Left kidney (tissue), 2 donors: Measurements from ENCODE around the gene UBE2S. TPM values are rescaled to one million over a fixed set of nuclear protein-coding genes. Genes with fewer than 3 reads are reported as not detected.

Experiments used
- DNase-seq: peaks from one replicate; pipeline ENCODE4 v3.0.0-alpha.2; 2013
- polyA plus RNA-seq: library from polyadenylated mRNA; unstranded; fragments of 120-200 nt; gene quantifications from one replicate; pipeline ENCODE4 v1.2.1, GENCODE V29; 2013; ENCODE audit not compliant: insufficient read length

UBE2S gene
- polyA plus RNA-seq, 1 donor, result 43.7 TPM

DNA sequence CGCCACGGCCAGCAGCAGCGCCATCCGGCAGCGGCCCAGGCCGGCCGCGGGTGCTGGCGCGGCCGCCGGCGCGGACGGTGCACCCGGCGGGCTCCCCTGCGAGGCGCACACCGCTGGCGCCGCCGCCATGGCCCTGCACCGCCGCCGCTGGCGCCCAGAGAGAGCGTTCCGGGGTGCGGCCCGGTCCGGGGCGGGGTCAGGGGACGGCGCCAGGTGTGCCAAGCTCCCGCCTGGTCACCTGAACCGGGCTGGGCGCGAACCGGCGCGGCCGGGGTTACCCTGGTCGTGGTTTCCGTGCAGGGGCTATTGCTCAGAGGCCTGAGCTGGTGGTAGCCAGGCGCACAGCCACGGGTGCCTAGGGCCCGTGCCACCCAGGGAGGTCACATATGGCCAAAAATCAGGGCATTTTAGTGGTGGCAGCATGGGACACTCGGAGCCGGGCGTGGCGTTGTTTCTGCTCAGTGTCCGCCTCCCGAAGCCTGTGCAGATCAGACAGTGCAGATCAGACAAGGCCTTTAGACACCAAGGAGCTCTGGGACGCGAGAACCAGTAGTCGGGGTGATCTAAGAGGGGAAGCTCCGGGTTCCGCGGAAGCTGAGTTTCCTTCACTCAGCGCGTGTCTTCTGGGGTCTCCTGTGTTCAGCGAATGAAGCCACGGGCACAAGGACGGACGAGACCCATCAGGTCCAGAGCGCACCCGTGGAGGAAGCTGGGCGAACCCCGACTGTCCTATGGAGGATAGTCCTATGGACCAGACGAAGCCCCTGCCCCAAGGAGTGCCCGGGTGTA, 23.3 kb downstream of the UBE2S start, which contains the start of gene TMEM238:
Gene TMEM238, minus strand, starts transcription at position 162 of the 789 bp plus-strand sequence. Its CDS starts 33 bp downstream, at position 129.
- DNase-seq, result no peak

DNA sequence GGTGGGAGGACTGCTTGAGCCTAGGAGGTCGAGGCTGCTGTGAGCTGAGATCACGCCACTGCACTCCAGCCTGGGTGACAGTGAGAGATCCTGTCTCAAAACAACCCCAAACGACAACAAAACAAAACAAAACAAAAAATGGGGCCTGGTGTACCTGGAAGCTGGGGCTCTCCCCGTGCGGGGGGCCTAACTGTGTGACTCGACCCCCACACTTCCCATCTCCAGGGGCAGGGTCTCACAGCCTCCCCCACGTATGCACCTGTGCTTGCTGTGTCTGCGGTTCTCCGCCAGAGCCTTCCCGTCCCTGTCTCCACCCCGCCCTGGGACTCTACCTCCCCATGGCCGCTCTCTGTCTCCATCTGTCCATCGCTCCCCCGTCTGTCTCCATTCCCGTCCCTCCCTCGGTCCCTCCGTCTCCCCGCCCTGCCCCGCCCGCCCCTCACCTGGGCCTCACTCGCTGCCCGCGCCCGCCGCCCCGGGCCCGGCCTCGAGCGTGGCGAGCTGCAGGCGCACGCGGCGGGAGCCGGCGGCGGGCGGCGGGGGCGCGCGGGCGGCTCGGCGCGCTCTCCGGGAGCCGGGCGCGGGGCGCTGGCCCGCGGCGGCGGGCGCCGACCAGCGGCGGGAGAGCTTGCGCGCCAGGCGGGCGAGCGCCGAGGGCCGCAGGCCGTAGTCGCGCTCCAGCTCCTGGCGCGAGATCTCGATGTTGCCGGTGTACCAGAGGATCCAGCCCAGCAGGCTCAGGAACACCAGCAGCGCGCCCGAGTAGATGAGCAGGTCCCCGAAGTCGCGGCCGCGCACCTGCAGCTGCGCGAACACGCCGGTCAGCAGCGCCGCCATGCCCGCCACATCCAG, 24.1 kb downstream of the UBE2S start:
- DNase-seq, result no peak

DNA sequence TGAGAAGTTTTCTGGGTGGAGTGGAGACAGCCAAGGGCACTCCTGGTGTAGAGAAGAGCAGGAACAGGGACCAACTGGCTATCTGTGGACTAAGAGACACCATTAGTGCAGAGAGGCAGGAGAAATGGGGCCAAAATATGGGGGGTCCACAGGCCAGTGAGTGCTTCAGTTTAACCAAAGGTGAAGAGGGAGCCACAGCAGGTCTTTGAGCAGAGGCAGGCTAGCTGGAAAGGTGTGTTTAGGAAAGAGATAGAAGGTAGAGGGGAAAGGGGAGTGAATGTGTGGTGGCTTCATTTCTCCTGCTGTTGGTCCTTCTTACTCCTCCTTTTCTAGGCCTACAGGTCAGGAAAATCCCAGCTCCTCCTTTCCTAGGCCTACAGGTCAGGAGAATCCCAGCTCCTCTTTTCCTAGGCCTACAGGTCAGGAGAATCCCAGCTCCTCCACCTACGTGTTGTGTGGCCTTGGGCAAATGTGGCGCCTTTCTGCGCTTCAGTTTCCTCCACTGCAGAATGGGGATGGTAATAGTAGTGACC, 25.0 kb downstream of the UBE2S start:
- DNase-seq, result no peak

DNA sequence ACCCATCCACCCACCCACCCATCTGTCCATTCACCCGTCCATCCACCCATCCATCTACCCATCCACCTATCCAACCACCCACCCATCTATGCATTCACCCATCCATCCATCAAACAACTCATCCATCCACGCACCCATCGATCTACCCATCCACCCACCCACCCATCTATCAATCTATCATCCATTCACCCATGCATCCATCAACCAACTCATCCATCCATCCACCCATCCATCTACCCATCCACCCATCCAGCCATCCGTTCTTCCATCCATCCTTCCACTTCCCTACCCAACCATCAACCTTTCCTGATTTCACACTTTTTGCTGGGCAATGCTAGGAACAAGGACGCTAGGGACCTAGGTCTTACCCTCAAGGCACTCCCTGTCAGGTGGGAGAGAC, 25.6 kb downstream of the UBE2S start:
- no peak for DNase-seq

DNA sequence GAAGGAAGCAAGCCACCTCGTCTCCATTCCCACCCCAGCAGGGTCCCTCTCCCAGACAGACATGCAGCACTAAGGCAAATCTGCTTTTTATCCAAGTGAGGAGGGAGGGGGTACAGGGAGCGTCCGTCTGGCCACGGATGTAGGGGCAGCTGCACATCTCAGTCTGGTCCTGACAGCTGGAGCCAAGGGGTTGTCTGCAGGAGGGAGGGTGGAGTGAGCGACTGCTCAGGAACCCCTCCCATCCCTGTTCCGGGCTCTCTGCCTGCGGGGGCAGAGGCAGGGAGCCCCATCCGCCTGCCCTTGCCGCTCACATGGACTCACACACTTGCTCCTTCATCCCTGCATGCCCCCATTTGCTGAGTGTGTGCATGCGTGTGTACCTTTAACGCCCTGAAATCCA, 28.4 kb downstream of the UBE2S start:
- DNase-seq, result no peak

DNA sequence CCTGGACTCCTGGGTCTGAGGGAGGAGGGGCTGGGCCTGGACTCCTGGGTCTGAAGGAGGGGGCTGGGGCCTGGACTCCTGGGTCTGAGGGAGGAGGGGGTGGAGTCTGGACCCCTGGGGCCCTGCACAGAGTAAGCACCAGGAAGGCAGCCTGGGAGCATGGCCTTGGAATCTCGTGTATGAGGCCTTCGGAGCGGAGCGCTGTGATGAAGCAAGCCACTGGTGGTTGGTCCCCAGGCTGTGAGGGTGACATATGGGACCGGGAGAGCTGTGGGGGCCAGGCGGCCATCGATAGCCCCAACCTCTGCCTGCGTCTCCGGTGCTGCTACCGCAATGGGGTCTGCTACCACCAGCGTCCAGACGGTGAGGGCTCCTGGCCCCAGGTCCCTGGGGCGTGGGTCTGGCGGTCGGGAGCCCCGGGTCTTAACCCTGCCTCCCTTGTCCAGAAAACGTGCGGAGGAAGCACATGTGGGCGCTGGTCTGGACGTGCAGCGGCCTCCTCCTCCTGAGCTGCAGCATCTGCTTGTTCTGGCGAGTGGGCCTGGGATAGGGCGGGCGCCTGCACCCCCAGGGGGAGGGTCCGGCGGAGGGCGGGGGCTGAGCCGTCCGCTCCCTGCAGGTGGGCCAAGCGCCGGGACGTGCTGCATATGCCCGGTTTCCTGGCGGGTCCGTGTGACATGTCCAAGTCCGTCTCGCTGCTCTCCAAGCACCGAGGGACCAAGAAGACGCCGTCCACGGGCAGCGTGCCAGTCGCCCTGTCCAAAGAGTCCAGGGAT, 30.0 kb downstream of the UBE2S start:
- no peak for DNase-seq

DNA sequence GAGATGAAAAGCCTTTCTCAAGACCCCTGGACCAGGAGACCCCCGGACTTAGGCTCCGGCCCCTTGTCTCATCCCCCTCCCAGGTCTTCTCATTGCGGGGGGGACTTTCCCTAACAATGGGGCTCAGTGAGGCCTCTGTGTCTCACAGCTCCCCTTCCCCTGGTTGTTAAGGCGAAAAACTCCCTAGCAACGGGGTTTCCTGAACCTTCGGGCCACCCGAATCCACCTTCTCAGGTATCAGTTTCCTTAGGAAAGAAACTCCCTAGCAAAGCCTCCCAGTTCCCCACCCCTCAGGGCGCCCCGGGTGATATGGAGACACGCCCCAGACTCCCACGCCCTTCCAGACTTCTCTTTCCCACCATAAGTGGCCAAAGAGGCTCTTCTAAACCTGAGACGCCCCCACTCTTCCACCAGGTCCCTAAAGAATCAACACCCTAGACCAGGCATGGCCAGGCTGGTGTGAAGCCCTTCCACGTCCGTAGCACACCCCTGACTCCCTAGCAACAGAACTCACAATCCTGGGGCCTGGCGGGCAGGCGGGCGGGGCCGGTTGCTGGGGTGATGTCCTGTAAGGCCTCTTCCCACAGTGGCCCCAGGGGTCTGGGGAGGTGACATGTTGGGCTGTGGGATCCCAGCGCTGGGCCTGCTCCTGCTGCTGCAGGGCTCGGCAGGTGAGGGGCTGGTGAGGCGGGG, 31.2 kb downstream of the UBE2S start, which contains the start of gene TMEM190:
Gene TMEM190, plus strand, starts transcription at position 586 of the 693 bp plus-strand sequence. Its CDS starts 28 bp downstream, at position 614.
- no peak for DNase-seq

DNA sequence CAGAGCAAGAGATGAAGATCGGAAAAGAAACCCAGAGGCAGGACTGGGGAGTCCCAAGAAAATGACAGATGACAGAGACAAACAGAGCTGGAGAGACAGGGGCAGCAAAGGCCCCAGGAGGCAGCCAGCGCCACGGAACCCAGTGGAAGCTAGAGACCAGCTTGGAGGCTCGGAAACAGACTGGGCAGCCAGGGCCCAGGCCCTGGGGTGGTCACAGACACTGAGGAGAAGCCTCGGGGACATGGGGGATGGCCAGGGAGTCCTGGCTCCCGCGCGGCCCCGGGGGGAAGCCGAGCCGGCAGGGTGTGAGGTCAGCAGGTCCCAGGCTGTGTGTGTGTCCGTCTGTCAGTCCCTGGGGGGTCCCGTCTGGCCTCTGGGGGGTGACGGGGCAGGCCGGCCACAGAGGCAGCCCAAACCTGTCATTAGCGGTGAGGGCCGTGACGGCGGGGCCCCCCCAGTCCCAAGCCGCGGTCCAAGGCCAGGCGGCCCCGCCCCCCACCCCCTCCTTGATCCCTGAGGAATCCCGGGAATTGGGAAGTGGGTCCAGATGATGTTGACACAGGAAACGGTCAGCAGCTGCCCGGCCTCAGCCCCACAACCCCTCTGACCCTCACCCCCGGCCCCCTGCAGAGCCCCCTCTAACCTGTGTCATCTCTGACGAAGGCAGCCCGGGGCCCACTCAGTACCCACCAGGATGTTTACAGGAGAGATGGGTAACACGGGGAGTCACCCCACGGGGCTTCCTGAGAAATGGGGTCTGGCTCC, 33.4 kb downstream of the UBE2S start:
- DNase-seq, result no peak

DNA sequence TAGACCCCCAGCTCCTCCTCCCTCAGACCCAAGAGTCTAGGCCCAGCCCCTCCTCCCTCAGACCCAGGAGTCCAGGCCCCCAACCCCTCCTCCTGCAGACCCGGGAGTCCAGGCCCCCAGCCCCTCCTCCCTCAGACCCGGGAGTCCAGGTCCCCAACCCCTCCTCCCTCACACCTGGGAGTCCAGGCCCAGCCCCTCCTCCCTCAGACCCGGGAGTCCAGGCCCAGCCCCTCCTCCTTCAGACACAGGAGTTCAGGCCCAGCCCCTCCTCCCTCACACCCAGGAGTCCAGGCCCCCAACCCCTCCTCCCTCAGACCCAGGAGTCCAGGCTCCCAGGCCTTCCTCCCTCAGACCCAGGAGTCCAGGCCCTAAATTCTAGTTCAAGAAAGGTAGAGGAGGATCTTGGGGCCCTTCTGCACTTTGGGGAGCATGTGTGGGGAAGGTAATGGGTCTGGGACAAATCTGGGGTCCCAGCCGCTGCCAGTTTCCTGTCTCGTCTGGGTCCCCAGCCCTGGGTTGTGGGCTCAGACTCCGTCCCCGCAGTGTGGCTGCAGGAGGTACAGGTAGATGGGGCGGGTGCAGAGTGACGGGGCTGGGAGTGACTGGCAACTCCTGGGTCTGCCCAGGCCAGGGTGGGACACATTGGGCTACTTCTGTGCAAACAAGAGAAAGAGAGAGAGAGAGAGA, 34.1 kb downstream of the UBE2S start:
- DNase-seq, result no peak

DNA sequence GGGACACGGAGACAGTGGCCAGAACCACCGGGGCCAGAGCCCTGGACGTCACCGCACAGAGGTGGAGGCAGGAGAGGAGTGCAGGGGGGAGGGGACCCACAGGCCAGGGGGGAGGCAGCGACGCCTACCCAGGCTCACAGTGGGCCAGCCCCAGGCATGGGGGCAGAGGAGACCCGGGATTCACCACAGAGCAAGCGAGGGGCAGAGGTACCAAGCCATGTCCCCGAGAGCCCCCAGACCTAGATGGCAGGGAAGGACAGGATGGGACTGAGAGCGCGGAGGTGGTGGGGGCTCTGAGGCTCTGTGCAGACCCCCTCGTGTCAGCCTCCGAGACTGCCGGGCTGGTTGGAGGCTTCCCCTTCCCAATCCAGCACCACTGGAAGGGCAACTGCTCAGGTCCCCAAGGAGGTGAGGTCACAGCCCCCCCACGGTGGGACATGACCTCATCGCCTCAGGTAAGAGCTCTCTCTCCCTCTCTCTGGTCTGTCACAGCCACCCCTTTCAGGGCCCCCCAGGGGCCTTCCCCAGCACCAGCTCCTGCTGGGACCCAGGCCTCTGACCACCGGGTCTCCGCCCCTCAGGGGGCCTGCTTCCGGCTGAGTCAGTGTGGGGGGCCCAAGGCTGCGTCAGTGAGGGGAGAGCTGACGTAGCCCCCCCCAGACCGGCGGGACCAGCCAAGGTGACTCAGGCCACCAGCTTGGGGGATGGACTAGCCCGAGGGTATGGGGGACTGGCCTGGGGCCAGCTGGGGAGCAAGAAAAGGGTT, 35.1 kb downstream of the UBE2S start:
- no peak for DNase-seq

DNA sequence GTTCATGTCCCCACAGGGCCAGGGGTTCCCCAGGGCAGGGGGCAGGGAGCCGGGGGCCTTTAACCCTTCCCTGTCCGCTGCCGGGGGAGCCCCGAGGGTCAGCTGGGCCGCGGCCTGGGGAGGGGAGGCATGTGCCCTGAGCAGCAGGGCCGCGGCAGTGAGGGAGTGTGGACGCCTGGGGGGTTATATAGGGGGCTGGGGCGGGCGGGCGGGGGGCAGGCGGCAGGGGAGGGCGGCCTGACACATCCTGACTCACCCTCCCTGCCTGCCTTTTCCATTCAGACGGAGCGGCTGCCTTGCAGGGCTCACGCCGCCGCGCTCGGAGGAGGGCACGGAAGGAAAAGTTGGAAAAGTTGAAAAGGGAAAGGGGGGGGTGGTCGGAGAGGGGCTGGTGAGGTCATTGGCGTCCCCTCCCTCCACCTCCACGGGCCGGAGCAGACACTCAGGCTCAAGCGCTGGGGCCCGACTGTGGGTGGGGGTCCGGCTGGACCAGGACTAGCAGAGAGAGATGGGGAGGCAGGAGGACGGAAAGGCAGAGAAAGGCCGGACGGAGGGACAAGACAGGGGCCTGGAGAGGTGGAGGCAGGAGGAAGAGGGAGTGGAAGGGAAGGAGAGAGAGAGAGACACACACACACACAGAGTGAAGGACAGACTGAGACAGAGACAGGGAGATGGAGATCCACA, 37.1 kb downstream of the UBE2S start, which contains the start of gene IL11:
Gene IL11, minus strand, starts transcription at position 159 of the 684 bp plus-strand sequence. Its CDS starts 153 bp downstream, at position 6.
- DNase-seq, result no peak

DNA sequence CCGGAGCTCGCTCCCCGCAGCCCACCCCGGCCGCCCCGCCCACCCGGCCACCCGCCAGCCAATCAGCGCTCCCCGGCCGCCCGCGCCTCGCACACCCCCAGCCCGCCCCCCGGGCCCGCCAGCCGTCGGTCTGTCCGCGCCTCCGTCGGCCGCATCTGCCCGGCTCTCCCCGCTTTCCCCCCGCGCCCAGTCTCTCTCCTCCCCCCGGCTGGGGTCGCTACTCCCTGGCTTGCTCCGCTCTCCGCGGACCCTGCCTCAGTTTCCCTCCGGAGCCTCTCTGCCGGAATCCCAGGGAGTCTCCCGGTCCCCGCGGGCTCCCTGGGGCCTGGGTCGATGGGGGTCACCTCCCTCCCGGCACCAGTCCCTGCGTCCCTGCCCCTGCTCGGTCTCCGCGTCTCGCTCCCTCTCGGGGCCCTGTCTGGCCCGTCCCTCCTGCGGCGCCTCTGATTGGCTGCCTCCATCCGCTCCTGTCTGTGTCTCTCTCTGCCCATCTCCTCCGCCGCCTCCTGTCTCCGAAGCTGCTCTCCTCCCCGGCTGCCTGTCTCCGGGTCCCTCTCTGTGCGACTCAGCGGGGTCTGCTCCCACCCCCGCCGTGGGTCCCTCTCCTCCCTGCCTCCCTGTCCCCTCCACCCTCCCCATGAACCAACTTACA, 37.8 kb downstream of the UBE2S start:
- no peak for DNase-seq

DNA sequence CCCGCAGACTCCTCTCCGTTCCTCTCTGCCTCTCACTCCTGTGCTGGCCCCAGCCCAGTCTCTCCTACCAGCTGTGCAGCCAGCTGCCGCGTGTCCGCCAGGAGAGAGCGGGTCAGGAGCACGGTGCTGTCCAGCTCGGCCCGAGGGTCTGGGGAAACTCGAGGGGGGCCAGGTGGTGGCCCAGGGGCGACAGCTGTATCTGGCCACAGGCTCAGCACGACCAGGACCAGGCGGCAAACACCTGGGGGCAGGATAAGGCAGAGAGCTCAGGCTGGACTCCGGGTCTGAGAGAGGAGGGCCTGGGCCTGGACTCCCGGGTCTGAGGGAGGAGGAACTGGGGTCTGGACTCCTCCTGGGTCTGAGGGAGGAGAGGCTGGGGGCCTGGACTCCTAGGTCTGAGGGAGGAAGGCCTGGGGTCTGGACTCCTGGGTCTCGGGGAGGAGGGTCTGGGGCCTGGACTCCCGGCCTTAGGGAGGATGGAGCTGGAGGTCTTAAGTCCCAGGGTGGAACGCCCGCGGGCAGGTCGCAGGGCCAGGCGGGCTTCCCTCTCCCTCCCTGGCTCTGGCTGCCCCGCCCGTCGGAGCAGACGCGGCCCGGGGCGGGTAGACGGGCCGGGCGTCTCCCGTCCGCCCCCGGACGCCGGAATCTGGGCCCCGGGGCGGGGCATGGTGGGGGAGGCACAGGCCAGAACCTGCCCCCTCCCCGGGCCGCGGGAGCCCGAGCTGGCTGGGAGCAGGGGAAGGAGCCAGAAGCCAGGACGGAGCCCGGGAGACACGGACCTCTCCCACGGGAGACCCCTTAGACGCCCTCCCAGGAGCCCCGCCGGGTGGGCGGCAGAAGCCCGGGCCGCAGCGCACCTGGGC, 38.7 kb downstream of the UBE2S start:
- no peak for DNase-seq

DNA sequence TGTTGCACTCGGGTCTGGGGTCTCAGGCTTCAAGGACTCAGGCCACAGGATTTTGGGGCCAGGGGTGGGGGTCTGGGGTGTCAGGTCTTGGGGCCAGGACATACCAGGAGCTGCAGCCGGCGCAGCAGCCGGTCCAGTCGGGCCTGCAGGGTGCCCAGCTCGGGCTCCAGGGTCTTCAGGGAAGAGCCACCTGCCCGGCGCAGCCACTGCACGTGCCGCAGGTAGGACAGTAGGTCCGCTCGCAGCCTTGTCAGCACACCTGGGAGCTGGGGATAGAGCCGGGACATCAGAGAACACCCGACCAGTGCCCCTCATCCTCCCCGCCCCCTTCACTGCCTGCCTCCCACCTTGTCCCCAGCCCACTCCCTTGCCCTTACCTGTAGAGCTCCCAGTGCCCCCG, 39.5 kb downstream of the UBE2S start:
- no peak for DNase-seq

DNA sequence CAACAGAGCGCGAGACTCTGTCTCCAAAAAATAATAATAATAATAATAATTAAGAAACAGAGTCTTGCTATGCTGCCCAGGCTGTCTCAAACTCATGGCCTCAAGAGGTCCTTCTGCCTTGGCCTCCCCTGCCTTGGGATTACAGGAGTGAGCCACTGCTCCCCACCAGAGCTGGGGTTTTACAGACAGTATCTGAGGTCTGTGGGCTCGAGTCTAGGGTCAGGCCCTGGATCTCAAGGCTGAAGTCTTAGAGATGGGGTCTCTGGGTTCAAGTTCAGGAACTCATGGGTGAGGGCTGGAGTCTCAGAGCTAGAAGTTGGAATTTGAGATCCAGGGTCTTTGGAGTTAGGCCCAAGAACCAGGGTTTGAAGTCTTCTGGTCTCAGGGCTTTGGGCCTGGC, 40.8 kb downstream of the UBE2S start:
- DNase-seq, result no peak

DNA sequence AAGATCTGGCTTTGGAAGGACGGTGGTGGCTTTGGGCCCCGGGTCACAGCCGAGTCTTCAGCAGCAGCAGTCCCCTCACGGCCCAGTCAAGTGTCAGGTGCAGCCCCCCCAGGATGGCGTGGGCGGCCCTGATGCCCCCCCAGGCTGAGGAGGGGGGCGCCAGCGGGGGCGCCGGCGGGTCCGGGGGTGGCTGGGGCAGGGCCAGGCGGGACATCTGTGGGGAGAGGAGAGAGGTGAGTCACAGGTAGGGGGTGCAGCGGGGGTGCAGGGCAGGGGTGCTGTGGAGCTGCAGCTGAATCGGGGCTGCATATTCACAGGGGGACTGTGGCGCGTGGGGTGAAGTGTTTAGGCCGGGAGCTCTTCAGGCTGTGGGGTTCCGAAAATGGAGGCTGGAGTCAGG, 41.6 kb downstream of the UBE2S start:
- no peak for DNase-seq

DNA sequence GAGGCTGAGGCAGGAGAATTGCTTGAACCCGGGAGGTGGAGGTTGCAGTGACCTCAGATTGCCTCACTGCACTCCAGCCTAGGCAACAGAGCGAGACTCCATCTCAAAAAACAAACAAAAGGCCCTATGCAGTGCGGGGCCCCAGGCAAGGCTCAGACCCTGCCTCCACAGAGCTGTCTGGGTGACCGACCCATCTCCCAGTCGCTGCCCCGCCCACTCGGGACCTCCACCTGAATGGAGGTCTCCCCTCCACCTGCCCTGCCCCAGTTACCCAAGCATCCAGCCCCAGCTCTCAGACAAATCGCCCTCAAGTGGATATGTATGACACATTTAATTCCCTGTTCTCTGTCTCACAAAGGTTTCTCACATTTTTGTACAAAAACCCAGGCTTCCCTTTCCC, 42.3 kb downstream of the UBE2S start:
- no peak for DNase-seq
